Heart left ventricle (tissue), 16 donors: ENCODE data around the gene THBS4. TPM values are rescaled to one million over a fixed set of nuclear protein-coding genes. Genes with fewer than 3 reads are reported as not detected.

Experiments used
- ATAC-seq, 4 donors: fragments of 200-7000 bp; cut with Tn5 transposase; one replicate each; pipeline ENCODE4 v1.9.1; 2020 to 2022; ENCODE audit warnings: moderate library complexity in 4 of 4, mild to moderate bottlenecking in 3 of 4, moderate number of reproducible peaks in 1 of 4
- DNase-seq, 5 donors: peaks; one replicate each; pipeline ENCODE4 v3.0.0-alpha.2; 2020
- H3K27ac ChIP-seq, 12 donors: fragments of 200-600 bp; sonication (generic) in 4 of 12; one replicate each; pipeline versions ENCODE4 v1.5.0 to v1.8.0; 2016 to 2022; ENCODE audit warnings: mild to moderate bottlenecking in 2 of 12
- H3K27me3 ChIP-seq, 9 donors: fragments of 200-600 bp; sonication (generic) in 2 of 9; one replicate each; pipeline versions ENCODE4 v1.5.1 to v1.8.0; 2016 to 2022; ENCODE audit warnings: mild to moderate bottlenecking in 3 of 9
- H3K36me3 ChIP-seq, 9 donors: fragments of 200-600 bp; sonication (generic) in 2 of 9; one replicate each; pipeline versions ENCODE4 v1.5.0 to v1.8.0; 2018 to 2022; ENCODE audit warnings: mild to moderate bottlenecking in 2 of 9
- H3K4me1 ChIP-seq, 12 donors: fragments of 200-600 bp; sonication (generic) in 4 of 12; one replicate each; pipeline versions ENCODE4 v1.5.0 to v1.8.0; 2016 to 2022; ENCODE audit warnings: mild to moderate bottlenecking in 3 of 12
- H3K4me3 ChIP-seq, 12 donors: fragments of 200-600 bp; sonication (generic) in 4 of 12; one replicate each; pipeline versions ENCODE4 v1.5.0 to v1.8.0; 2017 to 2022; ENCODE audit warnings: mild to moderate bottlenecking in 9 of 12, moderate library complexity in 4 of 12
- H3K9me3 ChIP-seq, 12 donors: fragments of 200-600 bp; sonication (generic) in 4 of 12; one replicate each; pipeline versions ENCODE4 v1.5.0 to v1.8.0; 2016 to 2022; ENCODE audit warnings: mild to moderate bottlenecking in 1 of 12
- CTCF ChIP-seq, 12 donors: fragments of 200-600 bp; sonication (generic) in 4 of 12; IDR thresholded peaks; one replicate each; pipeline versions ENCODE4 v1.5.0 to v1.8.0; 2018 to 2022; ENCODE audit warnings: antibody characterized with exemption in 12 of 12, mild to moderate bottlenecking in 5 of 12
- POLR2A ChIP-seq, 2 donors: fragments of 450-650 bp; IDR thresholded peaks; one replicate each; pipeline ENCODE4 v1.6.1; 2017; ENCODE audit warnings: antibody characterized with exemption in 2 of 2, mild to moderate bottlenecking in 2 of 2, moderate library complexity in 2 of 2
- WGBS, 4 donors: extraction: QIAGEN DNeasy Blood & Tissue Kit in 2 of 4; methylation state at CpG; one replicate each; pipeline versions ENCODE4 v1.1.5 to v1.1.7; 2013 to 2018; 5-methylcytosine and 5-hydroxymethylcytosine counted together
- intact Hi-C, 10 donors: fragments of 100-400 bp; cut with DNase I; formaldehyde crosslinking; loops; one replicate each; pipeline versions ENCODE4 v1.11.1 to v1.14.2; 2022
- polyA plus RNA-seq, 2 donors: library from polyadenylated mRNA; stranded (reverse); fragments of 200-250 nt; gene quantifications; one replicate each; pipeline ENCODE4 v1.2.3, GENCODE V29; 2013
- total RNA-seq, 9 donors: library from RNA; depleted of rRNA in 2 of 9; stranded (reverse); fragments of >200 nt in 2 of 9; fragmentation: NEBNext Ultra II Directional in 3 of 9; extraction: Animal tissue kit (Norgen Biotek cat#: 25700) in 3 of 9; gene quantifications; one replicate each; pipeline versions ENCODE4 v1.1.0 to v1.2.4, GENCODE V29; 2016 to 2023
- donor health status: ischemic (EF 13 %, LVEDD 7.1; RV severe dilation, severe dysfunction).
- donor health status: healthy with polysubstance abuse.
- donor health status: DM: no; HTN: yes; CAD: no.
- donor health status: DM: no; HTN: no; CAD: no.
- donor health status: ischemic (EF 25% LVEDD 6.9; RV normal size, moderate dysfunction).
- donor health status: ischemic (EF 25% LVEDD 5.7; RV mildly dilated, moderate dysfunction).
- donor health status: healthy.
- donor health status: DM: yes; HTN: yes; CAD: no.
- donor health status: ischemic (EF 35%, LVEDD 5.7; RV mildly dilated, moderate dysfunction).
- donor health status: nonischemic (EF 11% LVEDD 7.7; RV severe dilation, severe dysfunction).
- donor health status: DM: yes; HTN: yes; CAD: no.
- donor health status: PGD.
- donor health status: ischemic (EF 29% LVEDD 5.4; RV normal size, mild dysfunction).
- donor health status: nonischemic (EF 23%, LVEDD 6.1; RV moderate dilation, normal function).

Gene THBS4
- total and polyA plus RNA-seq, 11 donors = 38.6 to 266 (median 73.9) TPM

- H3K4me1 ChIP-seq = peaks cover 0 to 53% (median 0%) of the 10 kb centered on the region in 12 donors
- DNase-seq = no peak
- H3K4me3 ChIP-seq = no peak overlapping the region
- H3K36me3 ChIP-seq = no peaks in the 10 kb centered on the region
- H3K9me3 ChIP-seq = peaks cover 0 to 5% (median 0%) of the 10 kb centered on the region in 12 donors
- TF ChIP-seq CTCF (IDR thresholded peaks at IDR 0.05) (no peak), POLR2A (IDR thresholded peaks at IDR 0.05) (no peak)
- H3K27ac ChIP-seq = peak overlapping the region in 3 of 12 donors; percentile 28 to 80 (median 43)
- no peak for ATAC-seq
- 87 to 95% (median 94%) methylated on average over 11 of the region's 11 CpGs for WGBS, 4 donors
- intact Hi-C loops = no loop called here
- no peaks in the 10 kb centered on the region for H3K27me3 ChIP-seq
Measured at GRCh38 chr5:80125022-80125961, 90.1 kb downstream of the THBS4 start.

DNA sequence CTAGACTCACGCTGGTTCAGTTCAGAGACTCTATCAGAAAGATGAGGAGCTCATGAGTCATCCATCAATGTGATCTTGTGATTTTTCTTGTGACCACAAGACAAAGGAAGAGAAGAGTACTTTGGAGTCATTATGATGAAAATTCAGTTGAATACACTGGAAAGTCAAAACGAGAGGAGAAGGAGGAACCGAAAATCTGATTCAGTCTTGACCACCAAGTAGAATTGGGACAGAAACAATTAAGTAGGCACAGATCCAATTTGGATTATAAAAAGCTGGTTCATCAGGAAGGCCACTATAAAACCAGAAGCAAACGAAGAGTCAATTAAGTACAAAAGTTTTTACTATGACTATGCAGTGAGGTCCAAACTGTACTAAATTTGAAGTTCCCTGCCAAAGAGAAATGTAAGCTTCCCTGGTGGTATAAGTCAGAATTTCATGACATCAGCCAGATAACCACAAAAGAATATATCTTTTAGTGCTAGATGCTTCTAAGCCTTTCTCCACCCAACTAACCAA, 90.9 kb downstream of the THBS4 start:
- no peak for DNase-seq
- no peak overlapping the region for H3K4me3 ChIP-seq
- peaks cover 0 to 5% (median 0%) of the 10 kb centered on the region in 12 donors for H3K9me3 ChIP-seq
- H3K27me3 ChIP-seq = no peaks in the 10 kb centered on the region
- 65 to 74% (median 70%) methylated on average over 4 of the region's 4 CpGs for WGBS, 4 donors
- intact Hi-C loops = no loop called here
- no peaks in the 10 kb centered on the region for H3K36me3 ChIP-seq
- peak overlapping the region in 2 of 12 donors; percentile 43 to 80 for H3K27ac ChIP-seq
- ATAC-seq = peak; percentile 39 to 57 (median 52)
- H3K4me1 ChIP-seq = peaks cover 0 to 53% (median 0%) of the 10 kb centered on the region in 12 donors
- no peak for TF ChIP-seq POLR2A (IDR thresholded peaks at IDR 0.05)
- TF ChIP-seq CTCF (IDR thresholded peaks at IDR 0.05) = no peak

- no peak overlapping the region for H3K4me3 ChIP-seq
- DNase-seq (no peak), ATAC-seq (peak in 3 of 4 donors; percentile 55 to 70 (median 64))
- peaks cover 0 to 53% (median 0%) of the 10 kb centered on the region in 12 donors for H3K4me1 ChIP-seq
- intact Hi-C loops = no loop called here
- no peaks in the 10 kb centered on the region for H3K27me3 ChIP-seq
- 83 to 95% (median 90%) methylated on average over 4 of the region's 4 CpGs for WGBS, 4 donors
- H3K27ac ChIP-seq = peak overlapping the region in 2 of 12 donors; percentile 36 to 80
- no peaks in the 10 kb centered on the region for H3K36me3 ChIP-seq
- peaks cover 0 to 5% (median 0%) of the 10 kb centered on the region in 12 donors for H3K9me3 ChIP-seq
- TF ChIP-seq CTCF (IDR thresholded peaks at IDR 0.05) (no peak), POLR2A (IDR thresholded peaks at IDR 0.05) (no peak)
Measured at GRCh38 chr5:80127116-80127552, 92.0 kb downstream of the THBS4 start.

DNA sequence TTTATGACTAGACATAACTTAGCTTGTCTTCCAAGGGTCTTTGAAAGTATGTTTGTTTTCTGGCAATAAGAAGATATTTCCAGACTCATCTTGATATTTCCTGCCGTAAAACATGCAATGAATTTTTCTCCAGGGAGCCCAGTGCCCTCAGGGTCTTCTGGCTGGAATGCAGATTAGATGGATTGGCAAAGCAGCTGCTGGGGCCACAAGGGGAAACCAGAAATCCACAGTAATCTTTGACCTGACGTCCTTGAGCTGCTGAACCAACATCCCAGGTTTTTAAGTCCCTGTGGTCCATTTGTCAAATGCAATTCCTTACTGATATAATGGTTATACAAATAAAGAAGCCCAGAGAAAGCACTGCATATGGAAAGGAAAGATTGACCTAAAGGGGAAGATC, 93.0 kb downstream of the THBS4 start:
- no peak for TF ChIP-seq CTCF (IDR thresholded peaks at IDR 0.05)
- TF ChIP-seq POLR2A (IDR thresholded peaks at IDR 0.05) = no peak
- Histone ChIP-seq H3K4me3 (no peak overlapping the region), H3K9me3 (peaks cover 0 to 5% (median 0%) of the 10 kb centered on the region in 12 donors), H3K4me1 (peaks cover 0 to 48% (median 0%) of the 10 kb centered on the region in 12 donors), H3K27me3 (no peaks in the 10 kb centered on the region), H3K27ac (no peak overlapping the region), H3K36me3 (no peaks in the 10 kb centered on the region)
- intact Hi-C loops = no loop called here
- WGBS, 4 donors = 16 to 39% (median 29%) methylated on average over 2 of the region's 2 CpGs
- DNase-seq (no peak), ATAC-seq (no peak)
